Thyroid gland (tissue), 4 donors: ENCODE results near the gene ZIC2.

ENCODE experiments used
- POLR2A ChIP-seq, 2 donors: fragments of 450-650 bp; IDR thresholded peaks; one replicate each; pipeline ENCODE4 v1.6.1; 2017; ENCODE audit warnings: antibody characterized with exemption in 2 of 2, mild to moderate bottlenecking in 2 of 2, moderate library complexity in 1 of 2
- TF ChIP-seq, protein P1 (sequence below), 6 experiments: fragments of 200-600 bp in 3 of 6; fragments of 450-650 bp in 3 of 6; sonication (generic) in 3 of 6; IDR thresholded peaks; one replicate each; pipeline ENCODE4 v1.5.1; 2016 to 2019; ENCODE audit warnings: antibody characterized with exemption in 6 of 6, mild to moderate bottlenecking in 2 of 6, inconsistent platforms in 1 of 6, moderate library complexity in 1 of 6

DNA sequence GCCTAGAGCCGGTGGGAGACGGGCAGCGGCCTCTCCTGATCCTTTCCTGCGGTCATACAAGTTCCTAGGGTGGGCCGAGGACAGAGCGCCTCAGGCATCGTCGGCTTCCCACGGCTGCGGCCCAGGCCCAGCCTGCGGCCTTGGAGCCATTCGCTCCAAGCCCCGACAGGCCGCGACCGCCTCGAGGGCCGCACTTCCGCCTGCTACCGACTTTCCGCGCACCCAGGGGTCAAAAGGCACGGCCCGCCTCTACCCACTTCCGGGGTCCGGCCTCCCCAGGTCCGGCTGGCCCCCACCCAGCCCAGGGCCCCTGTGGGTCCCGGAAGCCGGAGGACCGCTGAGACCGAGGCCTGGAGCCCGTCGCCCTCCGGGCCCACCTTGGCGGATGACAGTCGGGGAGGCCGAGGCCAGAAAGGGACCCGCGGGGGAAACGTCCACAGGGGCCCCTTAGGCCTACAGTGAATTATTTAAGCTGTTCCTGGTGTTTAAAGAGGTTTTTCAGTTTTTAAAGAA, 16.2 kb downstream of the ZIC2 start:
- TF ChIP-seq, protein P1, sequence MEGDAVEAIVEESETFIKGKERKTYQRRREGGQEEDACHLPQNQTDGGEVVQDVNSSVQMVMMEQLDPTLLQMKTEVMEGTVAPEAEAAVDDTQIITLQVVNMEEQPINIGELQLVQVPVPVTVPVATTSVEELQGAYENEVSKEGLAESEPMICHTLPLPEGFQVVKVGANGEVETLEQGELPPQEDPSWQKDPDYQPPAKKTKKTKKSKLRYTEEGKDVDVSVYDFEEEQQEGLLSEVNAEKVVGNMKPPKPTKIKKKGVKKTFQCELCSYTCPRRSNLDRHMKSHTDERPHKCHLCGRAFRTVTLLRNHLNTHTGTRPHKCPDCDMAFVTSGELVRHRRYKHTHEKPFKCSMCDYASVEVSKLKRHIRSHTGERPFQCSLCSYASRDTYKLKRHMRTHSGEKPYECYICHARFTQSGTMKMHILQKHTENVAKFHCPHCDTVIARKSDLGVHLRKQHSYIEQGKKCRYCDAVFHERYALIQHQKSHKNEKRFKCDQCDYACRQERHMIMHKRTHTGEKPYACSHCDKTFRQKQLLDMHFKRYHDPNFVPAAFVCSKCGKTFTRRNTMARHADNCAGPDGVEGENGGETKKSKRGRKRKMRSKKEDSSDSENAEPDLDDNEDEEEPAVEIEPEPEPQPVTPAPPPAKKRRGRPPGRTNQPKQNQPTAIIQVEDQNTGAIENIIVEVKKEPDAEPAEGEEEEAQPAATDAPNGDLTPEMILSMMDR (IDR thresholded peaks at IDR 0.05), result no peak
- no peak for TF ChIP-seq POLR2A (IDR thresholded peaks at IDR 0.05)
